Measurements from ENCODE around the gene PPP2R2C.

Gene PPP2R2C

DNA sequence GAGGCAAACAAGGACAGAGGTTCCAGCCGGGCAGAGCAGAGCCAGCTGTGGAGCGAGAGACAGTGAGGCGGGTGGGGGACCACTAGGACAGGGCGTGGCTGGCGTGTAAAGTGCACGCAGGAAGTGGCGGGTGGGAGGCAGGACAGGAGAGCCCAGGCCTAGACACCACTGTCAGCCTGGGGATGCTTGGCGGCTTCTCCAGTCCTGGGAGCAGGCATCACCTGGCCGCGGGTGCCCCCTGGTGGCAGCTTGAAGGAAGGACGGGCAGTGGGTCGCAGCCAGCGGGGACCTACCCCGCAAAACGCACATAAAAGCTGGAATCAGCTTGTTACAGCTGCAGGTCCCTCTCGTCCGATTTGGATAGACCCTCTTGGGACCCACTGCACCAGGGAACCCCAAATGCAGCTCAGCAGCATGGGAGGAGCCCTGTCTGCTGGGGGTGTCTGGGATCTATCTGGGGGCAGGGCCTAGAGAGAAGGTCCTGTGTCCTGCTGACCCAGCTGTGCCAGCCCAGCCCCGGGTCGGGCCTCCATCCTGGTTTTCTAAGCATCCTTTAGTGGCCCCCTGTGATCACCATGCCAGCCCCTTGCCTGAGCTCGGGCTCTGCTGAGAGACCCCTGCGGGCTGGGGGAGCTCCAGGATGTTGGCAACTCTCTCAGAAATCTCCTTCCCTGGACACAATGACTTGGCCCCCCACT lies 145.0 kb downstream of the PPP2R2C start:
- DNase-seq (ENCODE audit: low spot score) = peak; percentile 76

DNA sequence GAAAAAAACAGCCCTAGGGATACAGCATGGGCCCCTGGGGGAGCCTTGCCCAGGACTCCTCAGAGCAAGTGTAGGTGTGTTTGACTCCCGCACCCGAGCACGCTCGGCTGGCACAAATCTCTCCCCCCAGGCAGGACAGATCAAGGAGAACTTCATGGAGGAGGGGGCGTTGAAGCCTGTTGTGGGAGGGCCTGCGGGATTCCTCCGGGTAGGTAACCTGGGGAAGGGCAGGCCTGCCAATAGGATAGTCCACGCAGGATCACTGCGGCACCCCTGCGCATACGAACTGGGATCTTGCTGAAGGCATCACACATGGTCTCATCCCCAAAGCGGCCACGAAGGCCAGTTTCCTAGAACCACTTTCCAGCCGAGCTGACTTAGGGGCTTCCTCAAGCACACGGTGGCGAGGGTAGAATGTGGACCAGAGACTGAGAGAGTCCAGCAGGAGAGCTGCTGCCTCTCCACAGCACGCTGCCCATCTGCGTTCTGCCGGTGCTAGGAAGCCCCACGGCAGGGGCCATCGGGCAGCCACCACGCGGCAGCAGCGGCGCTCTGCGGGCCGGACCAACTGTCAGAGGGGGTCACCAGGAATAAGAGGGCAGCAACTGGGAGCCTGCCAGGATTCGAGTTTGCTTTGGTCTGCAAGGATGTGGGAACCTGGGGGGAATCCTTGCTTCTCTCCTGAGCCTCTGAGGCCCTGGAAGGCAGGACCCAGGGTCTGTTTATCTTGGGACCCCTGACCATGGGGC lies 145.9 kb downstream of the PPP2R2C start:
- DNase-seq (ENCODE audit: low spot score) = no peak

DNA sequence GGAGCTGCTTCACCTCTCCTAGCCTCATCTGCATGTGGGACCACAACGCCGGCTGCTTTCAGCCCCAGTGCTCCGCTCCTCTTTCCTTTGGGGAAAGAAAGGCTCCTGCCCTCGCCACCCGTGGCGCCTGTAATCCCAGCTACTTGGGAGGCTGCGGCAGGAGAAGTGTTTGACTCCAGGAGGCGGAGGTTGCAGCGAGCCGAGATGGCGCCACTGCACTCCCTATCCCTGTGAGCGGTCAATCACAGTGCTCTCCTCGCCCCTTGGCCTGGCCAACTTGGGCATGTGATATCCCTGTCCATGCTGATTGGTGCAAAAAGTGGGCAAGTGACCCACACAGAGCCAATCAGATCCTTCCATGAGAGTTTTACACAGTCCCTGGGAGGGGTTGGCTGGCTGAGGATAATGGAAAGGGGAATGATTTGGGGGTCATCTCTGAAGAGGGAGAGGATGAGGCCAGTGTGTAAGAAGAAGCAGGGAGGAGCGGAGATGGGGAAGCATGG lies 146.6 kb downstream of the PPP2R2C start:
- DNase-seq (ENCODE audit: low spot score) = no peak

DNA sequence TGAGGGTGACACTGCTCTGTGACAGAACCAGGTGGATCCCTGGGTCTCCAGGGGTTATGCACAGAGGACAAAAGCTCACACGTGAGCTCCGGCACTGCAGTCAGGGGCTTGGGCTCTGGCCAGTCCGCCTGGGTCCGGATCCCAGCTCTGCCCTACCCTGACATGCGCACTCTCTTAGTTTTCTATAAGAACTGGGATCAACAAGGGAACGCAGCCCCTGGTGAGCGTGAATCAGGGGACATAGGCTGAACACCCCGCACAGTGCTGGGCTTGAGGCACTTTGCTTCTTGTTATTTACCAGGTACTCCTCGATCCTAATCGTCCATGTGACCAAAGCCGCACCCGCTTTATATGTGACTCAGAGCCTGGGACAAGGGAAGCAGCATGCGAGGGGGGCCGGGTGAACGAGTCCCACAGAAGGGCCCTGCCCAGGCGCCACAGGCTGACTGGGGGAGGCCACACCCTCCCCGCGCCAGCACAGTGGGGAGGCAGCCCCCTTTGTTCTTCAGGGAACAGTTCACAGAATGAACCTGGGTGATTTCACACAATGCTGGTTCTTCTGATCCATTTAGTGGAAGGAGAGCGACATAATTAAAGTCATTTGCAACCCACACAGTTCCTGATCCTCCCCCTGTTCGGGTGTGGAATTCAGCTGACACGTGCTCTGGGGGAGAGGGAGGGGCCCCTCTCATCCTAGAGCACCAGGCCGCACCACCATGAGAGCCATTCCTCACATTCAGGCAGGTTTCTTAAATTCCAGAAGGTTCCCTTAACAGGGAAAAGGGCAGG lies 147.2 kb downstream of the PPP2R2C start:
- no peak for DNase-seq (ENCODE audit: low spot score)

DNA sequence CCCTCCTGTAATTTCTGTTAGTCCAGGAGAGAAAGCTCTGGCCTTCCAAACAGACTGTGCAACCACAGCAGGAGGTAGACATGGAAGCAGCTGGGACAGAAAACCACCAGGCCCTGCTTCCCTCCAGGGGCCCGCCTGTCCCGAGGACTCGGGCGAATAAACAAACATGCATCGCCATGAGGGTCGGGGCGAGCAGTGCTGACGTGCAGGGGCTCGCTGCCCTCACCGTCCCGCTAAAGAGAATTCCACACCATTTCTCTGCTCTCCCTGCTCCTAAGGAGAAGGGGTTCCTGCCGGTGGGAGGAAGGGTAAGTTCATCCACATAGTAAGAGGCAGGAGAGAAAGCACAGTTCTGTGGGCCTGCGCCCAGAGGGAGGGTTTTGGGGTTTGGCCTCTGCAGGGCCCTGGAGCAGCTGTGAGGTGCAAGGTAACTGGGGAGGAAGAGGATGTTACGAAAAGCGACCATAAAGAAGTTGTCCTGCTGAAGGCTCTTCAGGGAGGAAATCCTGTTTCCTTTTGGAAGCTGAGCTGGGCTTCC lies 147.9 kb downstream of the PPP2R2C start:
- DNase-seq (ENCODE audit: low spot score) = no peak

DNA sequence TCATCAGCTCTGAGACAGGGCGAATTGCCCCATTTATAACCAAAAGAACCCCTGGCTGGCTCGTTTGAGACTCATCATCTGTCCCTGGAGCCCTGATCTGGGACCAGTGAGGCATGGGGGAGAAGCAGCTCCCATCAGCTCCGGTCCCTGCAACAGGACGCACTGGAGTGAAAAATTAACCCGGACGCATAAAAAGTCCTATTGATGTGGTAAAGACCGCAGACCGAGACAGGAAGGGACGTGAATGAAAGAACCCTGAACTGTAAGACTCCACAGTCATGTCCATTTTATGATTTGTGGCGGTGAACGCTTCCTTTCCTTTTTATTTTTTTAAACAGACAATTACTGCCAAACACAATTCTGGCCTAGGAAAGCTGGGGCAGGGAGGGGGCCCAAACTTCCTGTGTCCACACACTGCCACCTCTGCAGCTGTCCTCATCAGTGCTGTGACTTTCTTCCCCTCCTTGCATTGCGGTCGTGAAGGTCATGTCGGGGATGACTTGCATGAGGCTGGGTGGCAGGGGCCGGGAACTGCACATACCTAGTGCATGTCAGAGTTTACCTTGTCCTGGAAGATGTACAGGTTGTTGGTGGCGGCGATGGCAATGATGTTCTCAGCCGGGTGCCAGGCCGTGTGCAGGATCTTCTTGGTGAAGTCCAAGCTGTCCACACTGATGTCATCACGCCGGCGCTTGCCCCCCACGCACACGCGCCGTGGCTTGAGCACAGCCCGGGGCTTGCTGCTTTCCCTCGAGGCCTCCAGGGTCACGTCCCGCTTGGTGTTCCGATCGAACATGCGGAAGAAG lies 149.4 kb downstream of the PPP2R2C start:
- DNase-seq (ENCODE audit: low spot score) = no peak

DNA sequence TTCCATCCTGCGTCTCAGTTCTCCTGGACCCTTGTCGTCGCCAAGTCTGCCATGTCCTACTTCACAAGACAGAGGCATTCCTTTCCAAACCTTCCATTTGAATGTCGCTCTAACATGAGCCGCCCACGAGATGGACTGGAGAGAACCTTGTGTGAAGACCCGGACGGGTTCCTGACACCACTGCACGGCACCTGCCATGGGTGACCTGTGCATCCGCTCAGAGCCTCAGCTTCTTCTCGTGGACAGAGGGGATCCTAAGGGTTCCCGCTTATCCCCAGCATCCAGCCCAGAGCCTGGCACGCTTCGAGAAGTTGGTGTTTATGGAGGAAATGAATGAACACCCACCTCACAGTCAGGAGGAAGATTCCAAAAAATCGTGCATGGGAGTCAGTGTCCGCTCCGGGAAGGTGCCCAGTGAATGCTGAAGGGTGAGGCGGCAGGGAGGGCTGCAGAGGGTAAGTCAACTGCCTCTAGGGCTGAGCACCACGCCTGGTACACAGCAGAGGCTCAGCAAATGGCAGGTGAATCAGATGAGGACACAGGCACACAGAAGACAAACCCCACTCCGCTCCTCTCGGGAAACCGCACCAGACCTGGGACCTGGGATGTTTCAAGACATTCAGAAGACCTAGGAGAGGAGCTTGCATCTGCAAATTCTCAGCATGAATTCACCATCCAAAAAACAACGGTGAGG lies 150.2 kb downstream of the PPP2R2C start:
- no peak for DNase-seq (ENCODE audit: low spot score)

DNA sequence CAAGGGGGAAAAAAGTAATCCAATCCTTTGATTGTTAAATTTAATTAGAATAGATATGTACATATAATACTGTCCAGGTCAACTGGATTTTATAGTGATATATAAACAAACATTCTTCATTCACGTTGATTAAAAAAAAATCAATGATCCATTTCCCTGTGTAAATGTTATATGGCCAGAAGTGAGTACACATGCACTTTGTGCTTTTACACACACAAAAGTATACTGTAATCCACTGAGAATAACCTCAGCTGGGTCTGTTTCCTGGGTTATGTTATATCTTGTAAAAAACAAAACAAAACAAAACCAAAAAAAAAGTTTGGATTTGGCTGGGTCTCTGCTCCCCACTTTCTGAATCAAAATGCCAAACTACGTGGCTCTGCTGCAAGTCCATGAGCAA lies 151.1 kb downstream of the PPP2R2C start:
- DNase-seq (ENCODE audit: low spot score) = no peak

DNA sequence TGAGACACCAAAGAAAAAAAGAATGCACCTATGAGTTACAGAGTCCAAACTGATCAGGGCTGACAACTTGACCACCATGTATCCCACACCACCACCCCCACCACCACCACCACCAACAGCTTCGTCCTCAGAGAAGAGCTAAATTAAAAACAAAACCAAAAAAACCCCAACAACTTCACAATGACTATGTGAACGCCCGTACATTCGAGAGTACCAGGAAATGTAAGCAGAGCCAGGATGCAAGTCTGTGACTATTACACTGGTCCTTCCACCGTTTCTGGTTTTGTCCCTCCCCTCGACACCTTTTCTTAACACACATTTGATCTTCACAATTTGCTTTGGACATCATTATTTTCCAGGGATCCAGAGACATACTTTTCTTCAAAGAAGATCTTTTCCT lies 151.8 kb downstream of the PPP2R2C start:
- DNase-seq (ENCODE audit: low spot score) = no peak

DNA sequence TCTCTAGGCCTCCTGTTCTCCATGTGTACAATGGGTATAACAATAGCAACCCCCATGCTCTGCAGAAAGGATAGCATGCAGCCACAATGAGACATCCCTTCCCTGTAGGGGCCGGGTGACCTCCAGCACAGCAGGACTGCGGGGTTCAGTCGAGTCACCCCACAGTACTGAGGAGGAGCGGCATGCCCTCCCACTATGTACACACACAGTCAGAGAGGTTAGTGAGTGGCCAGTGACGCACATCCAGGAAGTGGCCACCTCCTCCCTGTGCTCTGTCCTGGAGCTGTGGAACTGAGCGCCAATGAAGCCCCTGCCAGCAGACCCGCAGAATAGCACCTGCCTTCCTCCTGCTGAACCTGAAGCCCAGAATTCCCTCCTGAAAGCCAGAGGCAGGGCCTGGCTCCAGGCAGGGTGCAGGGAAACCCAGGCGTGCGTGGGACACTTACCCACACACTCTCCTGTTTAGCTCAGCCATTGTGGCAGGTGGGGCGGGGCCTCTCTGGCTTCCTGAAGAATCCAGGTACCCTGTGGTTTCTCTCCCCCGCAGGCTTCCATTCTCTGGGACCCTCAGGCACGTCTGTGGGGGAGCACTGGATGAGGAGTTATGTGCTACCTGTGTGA lies 152.8 kb downstream of the PPP2R2C start:
- no peak for DNase-seq (ENCODE audit: low spot score)

DNA sequence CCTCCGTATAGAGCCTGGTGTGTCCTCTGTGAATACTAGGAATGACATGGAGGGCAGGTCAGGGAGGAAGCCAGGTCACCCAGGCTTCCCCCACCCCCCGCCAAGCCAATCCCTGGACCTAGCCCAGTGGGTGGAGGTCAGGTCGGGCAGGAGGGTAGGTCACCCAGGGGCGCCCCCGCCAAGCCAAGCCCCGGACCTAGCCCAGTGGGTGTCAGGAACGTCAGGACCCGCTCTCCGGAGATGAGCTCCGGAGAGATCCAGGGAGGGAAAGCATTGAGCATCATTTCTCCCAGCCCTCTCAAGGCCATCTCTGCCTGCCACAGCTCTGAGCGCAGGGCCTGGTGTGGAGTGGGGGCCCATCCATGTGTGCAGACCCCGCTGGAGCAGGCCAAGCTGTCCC lies 154.2 kb downstream of the PPP2R2C start:
- DNase-seq (ENCODE audit: low spot score) = no peak

DNA sequence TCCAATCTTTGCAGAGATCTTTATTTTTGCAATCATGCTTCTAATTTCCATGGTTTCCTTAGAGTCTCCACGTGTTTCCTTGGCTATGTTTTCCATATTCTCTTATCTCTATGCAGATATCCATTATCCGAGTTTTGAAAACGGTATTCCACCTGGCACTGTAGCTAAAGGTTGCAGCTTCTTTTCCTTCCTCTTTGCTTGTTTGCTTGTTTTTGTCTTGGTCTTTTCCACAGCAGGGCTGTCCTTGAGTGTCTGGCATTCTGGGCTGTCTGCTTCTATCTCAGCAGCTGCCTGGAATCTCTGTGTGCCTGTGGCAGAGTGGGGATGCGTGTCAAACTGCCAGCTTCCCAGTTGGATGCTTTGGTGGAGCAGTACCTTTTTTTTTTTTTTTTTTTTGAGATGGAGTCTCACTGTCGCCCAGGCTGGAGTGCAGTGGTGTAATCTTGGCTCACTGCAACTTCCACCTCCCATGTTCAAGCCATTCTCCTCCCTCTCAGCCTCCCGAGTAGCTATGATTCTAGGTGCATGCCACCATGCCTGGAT lies 155.9 kb downstream of the PPP2R2C start:
- DNase-seq (ENCODE audit: low spot score) = no peak

DNA sequence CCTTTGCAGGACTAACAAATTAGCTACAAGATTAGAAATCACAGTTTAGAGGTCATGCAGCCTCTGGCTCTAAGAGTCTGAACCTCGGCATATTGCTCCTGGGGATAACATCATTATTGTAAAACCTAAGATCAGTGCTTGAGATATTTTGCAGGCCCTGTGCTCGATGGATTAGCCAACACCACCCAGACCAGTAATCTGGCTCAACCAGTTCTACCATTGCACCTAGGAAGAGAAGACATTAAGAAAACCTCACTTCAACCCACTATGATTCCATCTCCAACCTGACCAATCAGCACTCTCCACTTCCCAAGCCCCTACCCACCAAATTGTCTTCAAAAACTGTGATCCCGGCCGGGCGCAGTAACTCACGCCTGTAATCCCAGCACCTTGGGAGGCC lies 159.2 kb downstream of the PPP2R2C start:
- DNase-seq (ENCODE audit: low spot score) = no peak

DNA sequence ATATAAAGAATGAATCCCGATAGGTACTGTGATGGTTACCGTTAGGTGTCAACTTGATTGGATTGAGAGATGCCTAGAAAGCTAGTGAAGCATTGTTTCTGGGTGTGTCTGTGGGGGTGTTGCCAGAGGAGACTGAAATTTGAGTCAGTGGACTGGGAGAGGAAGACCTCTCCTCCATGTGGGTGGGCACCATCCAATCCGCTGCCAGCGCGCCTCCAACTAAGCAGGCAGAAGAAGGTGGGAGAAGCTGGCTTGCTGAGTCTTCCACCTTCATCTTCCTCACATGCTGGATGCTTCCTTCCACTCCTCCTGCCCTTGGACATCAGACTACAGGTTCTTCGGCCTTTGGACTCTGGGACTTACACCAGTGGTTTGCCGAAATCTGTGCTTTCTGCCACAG lies 162.6 kb downstream of the PPP2R2C start:
- no peak for DNase-seq (ENCODE audit: low spot score)

DNA sequence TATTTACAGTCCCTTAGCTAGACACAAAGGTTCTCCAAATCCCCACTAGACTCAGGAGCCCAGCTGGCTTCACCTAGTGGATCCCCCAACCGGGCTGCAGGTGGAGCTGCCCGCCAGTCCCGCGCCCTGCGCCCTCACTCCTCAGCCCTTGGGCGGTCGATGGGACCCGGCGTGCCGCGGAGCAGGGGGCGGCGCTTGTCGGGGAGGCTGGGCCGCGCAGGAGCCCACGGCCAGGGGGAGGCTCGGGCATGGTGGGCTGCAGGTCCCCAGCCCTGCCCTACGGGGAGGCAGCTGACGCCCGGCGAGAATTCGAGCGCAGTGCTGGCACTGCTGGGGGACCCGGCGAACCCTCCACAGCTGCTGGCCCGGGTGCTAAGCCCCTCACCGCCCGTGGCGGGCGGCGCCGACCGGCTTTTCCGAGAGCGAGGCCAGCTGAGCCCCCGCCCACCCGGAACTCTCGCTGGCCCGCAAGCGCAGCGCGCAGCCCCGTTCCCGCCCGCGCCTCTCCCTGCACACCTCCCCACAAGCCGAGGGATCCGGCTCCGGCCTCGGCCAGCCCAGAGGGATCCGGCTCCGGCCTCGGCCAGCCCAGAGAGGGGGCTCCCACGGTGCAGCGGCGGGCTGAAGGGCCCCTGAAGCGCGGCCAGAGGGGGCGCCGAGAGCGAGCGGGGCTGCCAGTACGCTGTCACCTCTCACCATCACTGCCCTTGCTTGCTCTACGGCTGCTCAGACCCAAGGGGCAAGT lies 163.3 kb downstream of the PPP2R2C start:
- no peak for DNase-seq (ENCODE audit: low spot score)

DNA sequence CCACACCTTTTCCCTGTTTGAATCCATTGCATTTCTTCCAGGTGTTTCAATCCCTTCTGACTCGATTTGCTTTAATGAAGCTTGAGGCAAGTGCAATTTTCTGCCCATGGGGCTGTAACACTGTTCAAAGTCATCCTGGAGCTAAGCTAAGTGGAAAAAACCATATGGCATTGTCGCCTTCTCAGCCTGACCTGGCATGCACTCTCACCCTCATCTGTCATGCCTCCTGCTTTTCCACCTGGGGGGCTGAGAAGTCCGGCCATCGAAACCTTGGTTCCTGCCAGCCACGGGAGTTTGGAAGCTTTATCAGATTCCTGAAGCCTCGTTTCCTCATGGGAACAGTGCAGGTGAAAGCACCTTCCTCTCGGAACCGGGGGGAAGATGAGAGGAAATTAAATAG lies 164.5 kb downstream of the PPP2R2C start:
- no peak for DNase-seq (ENCODE audit: low spot score)

DNA sequence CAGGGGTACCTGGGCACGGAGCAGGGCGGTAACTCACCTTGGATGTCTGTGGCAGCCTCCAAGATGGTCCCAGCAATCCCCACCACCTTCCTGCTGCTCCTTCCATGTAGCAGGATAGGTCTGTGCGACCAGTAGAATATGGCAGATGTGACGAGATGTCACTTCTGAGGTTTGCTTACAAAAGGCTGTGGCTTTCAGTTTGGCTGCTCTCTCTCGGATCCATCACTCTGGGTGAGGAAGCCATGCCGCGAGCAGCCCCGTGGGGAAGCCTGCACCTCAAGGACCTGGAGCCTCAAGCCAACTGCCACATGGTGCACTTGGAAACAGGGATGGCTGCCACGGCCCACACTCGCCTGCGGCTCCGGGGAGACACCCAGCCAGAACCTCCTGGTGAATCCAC lies 165.2 kb downstream of the PPP2R2C start:
- DNase-seq (ENCODE audit: low spot score) = no peak

DNA sequence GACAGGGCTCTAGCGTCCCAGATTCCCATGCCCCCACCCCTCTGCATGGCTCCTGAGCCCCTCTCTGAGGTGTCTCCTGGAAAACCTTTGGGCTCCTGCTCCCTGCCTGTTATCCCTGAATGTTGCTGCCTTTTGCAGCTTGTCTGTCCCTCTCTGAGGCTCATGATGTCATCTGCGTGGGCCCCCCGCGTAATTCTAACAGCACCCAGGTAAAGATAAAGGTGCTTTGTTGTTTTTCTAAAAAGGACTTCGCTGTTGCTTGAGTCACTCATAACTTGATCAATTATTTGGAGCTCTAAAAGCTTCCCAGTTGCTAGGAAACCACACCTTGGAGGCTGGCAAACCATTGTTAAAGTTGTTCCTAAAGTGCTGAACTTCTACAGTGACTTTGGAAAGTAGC lies 166.1 kb downstream of the PPP2R2C start:
- DNase-seq (ENCODE audit: low spot score) = no peak

DNA sequence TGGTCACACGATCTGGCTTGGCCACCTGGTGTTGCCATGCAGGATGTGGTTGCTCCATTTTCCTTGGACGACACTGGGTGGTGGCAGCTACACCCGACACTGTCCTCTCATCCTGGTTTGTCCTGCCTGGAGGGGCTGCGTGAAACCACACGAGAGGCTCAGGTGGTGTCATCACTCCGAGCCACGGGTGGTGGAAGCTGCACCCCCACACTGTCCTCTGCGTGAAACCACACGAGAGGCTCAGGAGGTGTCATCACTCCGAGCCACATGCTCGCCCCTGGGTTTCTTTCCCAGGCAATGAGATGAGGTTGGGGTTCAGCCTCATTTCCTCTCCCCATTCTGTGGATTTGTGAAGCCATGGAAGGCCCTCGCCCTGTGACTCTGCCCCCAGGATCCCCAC lies 168.5 kb downstream of the PPP2R2C start:
- no peak for DNase-seq (ENCODE audit: low spot score)

DNA sequence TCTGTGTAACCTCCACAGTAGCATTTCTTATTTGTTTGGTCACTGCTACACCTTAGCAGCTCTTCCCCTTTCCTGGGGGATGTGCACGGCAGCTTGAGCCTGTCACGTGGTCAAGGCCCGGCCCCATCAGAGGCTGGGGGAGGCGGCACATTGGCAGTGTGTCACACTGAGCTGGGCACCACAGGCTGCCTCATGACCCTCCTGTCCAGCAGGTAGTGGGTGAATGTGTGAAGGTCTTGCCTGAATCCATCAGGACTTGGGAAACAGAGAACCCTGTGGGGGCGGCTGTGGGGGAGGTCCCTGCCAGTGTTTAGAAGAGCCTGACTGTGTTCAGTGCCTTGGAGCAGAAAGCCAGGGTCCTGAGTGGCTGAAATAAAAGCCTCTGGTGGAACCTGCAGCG lies 169.5 kb downstream of the PPP2R2C start:
- no peak for DNase-seq (ENCODE audit: low spot score)

All from CD4-positive, alpha-beta T cell treated with Interleukin-2 at 100 ng/mL for 4 hours (primary cell).